ENCODE data around the gene NFKBIL1. TPM values are rescaled to one million over a fixed set of nuclear protein-coding genes. Genes with fewer than 3 reads are reported as not detected.
A peak's percentile ranks its signal among the peaks of the same experiment; 100 is the strongest.

The NFKBIL1 gene
- total RNA-seq, 1 donor, result 12.5 TPM

DNA sequence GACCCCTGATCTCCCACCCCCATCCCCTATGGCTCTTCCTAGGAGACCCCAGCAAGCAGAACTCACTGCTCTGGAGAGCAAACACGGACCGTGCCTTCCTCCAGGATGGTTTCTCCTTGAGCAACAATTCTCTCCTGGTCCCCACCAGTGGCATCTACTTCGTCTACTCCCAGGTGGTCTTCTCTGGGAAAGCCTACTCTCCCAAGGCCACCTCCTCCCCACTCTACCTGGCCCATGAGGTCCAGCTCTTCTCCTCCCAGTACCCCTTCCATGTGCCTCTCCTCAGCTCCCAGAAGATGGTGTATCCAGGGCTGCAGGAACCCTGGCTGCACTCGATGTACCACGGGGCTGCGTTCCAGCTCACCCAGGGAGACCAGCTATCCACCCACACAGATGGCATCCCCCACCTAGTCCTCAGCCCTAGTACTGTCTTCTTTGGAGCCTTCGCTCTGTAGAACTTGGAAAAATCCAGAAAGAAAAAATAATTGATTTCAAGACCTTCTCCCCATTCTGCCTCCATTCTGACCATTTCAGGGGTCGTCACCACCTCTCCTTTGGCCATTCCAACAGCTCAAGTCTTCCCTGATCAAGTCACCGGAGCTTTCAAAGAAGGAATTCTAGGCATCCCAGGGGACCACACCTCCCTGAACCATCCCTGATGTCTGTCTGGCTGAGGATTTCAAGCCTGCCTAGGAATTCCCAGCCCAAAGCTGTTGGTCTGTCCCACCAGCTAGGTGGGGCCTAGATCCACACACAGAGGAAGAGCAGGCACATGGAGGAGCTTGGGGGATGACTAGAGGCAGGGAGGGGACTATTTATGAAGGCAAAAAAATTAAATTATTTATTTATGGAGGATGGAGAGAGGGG lies 26.1 kb downstream of the NFKBIL1 start:
- DNase-seq (ENCODE audit: low read depth), result no peak
- no peak overlapping the region for H3K4me3 ChIP-seq (ENCODE audit: low read depth, low read length)
- TF ChIP-seq, protein P1, sequence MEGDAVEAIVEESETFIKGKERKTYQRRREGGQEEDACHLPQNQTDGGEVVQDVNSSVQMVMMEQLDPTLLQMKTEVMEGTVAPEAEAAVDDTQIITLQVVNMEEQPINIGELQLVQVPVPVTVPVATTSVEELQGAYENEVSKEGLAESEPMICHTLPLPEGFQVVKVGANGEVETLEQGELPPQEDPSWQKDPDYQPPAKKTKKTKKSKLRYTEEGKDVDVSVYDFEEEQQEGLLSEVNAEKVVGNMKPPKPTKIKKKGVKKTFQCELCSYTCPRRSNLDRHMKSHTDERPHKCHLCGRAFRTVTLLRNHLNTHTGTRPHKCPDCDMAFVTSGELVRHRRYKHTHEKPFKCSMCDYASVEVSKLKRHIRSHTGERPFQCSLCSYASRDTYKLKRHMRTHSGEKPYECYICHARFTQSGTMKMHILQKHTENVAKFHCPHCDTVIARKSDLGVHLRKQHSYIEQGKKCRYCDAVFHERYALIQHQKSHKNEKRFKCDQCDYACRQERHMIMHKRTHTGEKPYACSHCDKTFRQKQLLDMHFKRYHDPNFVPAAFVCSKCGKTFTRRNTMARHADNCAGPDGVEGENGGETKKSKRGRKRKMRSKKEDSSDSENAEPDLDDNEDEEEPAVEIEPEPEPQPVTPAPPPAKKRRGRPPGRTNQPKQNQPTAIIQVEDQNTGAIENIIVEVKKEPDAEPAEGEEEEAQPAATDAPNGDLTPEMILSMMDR (IDR thresholded peaks at IDR 0.05; ENCODE audit: insufficient read depth, low read depth, low read length), result no peak

DNA sequence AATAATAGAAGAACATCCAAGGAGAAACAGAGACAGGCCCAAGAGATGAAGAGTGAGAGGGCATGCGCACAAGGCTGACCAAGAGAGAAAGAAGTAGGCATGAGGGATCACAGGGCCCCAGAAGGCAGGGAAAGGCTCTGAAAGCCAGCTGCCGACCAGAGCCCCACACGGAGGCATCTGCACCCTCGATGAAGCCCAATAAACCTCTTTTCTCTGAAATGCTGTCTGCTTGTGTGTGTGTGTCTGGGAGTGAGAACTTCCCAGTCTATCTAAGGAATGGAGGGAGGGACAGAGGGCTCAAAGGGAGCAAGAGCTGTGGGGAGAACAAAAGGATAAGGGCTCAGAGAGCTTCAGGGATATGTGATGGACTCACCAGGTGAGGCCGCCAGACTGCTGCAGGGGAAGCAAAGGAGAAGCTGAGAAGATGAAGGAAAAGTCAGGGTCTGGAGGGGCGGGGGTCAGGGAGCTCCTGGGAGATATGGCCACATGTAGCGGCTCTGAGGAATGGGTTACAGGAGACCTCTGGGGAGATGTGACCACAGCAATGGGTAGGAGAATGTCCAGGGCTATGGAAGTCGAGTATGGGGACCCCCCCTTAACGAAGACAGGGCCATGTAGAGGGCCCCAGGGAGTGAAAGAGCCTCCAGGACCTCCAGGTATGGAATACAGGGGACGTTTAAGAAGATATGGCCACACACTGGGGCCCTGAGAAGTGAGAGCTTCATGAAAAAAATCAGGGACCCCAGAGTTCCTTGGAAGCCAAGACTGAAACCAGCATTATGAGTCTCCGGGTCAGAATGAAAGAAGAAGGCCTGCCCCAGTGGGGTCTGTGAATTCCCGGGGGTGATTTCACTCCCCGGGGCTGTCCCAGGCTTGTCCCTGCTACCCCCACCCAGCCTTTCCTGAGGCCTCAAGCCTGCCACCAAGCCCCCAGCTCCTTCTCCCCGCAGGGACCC lies 27.0 kb downstream of the NFKBIL1 start:
- no peak overlapping the region for H3K4me3 ChIP-seq (ENCODE audit: low read depth, low read length)
- TF ChIP-seq, protein P1 (IDR thresholded peaks at IDR 0.05; ENCODE audit: insufficient read depth, low read depth, low read length), result no peak
- DNase-seq (ENCODE audit: low read depth), result no peak

DNA sequence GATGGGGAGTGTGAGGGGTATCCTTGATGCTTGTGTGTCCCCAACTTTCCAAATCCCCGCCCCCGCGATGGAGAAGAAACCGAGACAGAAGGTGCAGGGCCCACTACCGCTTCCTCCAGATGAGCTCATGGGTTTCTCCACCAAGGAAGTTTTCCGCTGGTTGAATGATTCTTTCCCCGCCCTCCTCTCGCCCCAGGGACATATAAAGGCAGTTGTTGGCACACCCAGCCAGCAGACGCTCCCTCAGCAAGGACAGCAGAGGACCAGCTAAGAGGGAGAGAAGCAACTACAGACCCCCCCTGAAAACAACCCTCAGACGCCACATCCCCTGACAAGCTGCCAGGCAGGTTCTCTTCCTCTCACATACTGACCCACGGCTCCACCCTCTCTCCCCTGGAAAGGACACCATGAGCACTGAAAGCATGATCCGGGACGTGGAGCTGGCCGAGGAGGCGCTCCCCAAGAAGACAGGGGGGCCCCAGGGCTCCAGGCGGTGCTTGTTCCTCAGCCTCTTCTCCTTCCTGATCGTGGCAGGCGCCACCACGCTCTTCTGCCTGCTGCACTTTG lies 28.0 kb downstream of the NFKBIL1 start, which contains the start of gene TNF:
Gene TNF (plus strand): TSS at position 231 of the 567 bp plus-strand sequence. CDS start 177 bp downstream, at position 408.
- TF ChIP-seq, protein P1 (IDR thresholded peaks at IDR 0.05; ENCODE audit: insufficient read depth, low read depth, low read length), result no peak
- peak; percentile 20 for DNase-seq (ENCODE audit: low read depth)
- H3K4me3 ChIP-seq (ENCODE audit: low read depth, low read length), result no peak within 1 kb of the TSS

DNA sequence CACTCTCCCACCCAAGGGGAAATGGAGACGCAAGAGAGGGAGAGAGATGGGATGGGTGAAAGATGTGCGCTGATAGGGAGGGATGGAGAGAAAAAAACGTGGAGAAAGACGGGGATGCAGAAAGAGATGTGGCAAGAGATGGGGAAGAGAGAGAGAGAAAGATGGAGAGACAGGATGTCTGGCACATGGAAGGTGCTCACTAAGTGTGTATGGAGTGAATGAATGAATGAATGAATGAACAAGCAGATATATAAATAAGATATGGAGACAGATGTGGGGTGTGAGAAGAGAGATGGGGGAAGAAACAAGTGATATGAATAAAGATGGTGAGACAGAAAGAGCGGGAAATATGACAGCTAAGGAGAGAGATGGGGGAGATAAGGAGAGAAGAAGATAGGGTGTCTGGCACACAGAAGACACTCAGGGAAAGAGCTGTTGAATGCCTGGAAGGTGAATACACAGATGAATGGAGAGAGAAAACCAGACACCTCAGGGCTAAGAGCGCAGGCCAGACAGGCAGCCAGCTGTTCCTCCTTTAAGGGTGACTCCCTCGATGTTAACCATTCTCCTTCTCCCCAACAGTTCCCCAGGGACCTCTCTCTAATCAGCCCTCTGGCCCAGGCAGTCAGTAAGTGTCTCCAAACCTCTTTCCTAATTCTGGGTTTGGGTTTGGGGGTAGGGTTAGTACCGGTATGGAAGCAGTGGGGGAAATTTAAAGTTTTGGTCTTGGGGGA lies 28.7 kb downstream of the NFKBIL1 start:
- no peak for DNase-seq (ENCODE audit: low read depth)
- H3K4me3 ChIP-seq (ENCODE audit: low read depth, low read length), result no peak overlapping the region
- TF ChIP-seq, protein P1 (IDR thresholded peaks at IDR 0.05; ENCODE audit: insufficient read depth, low read depth, low read length), result no peak

DNA sequence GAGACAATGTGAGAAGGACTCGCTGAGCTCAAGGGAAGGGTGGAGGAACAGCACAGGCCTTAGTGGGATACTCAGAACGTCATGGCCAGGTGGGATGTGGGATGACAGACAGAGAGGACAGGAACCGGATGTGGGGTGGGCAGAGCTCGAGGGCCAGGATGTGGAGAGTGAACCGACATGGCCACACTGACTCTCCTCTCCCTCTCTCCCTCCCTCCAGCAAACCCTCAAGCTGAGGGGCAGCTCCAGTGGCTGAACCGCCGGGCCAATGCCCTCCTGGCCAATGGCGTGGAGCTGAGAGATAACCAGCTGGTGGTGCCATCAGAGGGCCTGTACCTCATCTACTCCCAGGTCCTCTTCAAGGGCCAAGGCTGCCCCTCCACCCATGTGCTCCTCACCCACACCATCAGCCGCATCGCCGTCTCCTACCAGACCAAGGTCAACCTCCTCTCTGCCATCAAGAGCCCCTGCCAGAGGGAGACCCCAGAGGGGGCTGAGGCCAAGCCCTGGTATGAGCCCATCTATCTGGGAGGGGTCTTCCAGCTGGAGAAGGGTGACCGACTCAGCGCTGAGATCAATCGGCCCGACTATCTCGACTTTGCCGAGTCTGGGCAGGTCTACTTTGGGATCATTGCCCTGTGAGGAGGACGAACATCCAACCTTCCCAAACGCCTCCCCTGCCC lies 29.6 kb downstream of the NFKBIL1 start:
- DNase-seq (ENCODE audit: low read depth), result no peak
- H3K4me3 ChIP-seq (ENCODE audit: low read depth, low read length), result no peak overlapping the region
- TF ChIP-seq, protein P1 (IDR thresholded peaks at IDR 0.05; ENCODE audit: insufficient read depth, low read depth, low read length), result no peak
